NCI-H128 (cell line): ENCODE measurements around the gene NEB.
"Not testable (repeated sequence)": the region's sequence is repeated elsewhere in the genome, so short reads cannot be mapped to it uniquely, and the experiment has no call there.

ENCODE experiments used
- DNase-seq: peaks from one replicate; lab custom pipeline; 2025; ENCODE audit not compliant: unreplicated experiment; lab: John Stamatoyannopoulos, UW

Gene NEB

GRCh38 chr2:151655663-151656398, 78.4 kb downstream of the NEB start:
- no peak for DNase-seq

DNA sequence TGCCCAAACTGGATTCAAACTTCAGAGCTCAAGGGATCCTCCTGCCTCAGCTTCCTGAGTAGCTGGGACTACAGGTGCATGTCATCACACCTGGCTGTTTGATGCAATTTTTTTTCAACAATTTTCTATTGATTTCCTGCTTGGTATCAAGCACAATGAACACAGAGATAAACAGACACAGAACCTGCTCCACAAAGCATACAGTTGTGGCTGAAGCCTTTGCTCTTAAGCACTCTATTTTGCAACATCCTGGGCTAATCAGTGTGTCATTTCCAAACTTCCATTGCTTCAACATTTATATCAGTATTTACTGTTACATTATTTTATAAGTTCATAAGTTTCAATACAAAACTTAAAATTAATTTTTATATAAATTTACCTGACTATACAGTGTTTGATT, 79.4 kb downstream of the NEB start:
- DNase-seq, result no peak

DNA sequence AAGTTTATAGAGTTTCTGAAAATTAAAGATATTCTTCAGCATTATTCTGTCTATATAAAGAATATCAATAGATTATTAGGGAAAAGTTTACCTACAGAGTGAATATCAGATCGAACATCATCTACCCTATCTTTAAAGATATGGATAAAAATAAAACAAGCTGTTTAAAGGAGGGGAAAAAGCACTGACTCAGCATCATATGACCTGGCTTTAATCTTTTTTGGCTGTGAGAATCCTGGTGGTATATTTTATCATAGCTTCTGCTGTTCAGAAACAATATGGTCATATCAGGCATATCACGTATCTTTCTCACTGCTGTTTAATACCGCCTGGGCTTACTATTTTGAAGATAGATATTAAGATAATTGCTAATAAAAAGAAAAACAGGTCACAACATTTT, 80.2 kb downstream of the NEB start:
- no peak for DNase-seq

- no peak for DNase-seq
Observed at GRCh38 chr2:151651274-151651673, 83.0 kb downstream of the NEB start.

DNA sequence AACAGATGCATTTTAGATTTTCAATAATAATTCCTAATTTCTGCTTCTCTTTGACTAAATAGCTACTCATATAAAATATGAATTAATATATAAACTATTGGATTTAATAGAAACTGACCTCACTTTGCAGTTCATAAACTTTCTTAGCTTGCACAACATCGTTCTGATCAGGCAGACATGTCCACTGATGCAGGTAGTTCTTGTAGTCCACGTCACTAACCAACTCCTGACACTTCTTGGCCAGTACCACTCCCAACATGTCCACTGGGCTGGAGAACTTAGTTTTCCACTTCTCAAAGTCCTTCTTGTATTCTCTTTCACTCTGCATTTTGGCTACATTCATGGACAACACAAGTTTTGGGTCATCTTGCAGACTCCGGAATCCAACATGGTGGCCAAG, 83.8 kb downstream of the NEB start:
- no peak for DNase-seq

- no peak for DNase-seq
Observed at GRCh38 chr2:151649966-151650365, 84.3 kb downstream of the NEB start.

GRCh38 chr2:151649400-151649799, 84.9 kb downstream of the NEB start:
- DNase-seq, result no peak

DNA sequence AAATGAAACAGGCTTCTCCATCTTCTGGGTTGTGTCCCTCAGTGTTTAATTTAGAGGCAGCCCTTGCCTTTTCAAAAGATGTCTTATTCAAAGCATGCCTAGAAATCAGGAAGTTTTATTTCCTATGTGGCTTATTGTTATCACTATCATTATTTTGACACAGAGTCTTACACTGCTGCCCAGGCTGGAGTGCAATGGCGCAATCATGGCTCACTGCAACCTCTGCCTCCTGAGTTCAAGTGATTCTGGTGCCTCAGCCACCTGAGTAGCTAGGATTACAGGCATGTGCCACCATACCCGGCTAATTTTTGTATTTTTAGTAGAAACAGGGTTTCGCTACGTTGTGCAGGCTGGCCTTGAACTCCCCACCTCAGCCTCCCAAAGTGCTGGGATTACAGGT, 87.8 kb downstream of the NEB start:
- DNase-seq, result not testable (repeated sequence)

DNA sequence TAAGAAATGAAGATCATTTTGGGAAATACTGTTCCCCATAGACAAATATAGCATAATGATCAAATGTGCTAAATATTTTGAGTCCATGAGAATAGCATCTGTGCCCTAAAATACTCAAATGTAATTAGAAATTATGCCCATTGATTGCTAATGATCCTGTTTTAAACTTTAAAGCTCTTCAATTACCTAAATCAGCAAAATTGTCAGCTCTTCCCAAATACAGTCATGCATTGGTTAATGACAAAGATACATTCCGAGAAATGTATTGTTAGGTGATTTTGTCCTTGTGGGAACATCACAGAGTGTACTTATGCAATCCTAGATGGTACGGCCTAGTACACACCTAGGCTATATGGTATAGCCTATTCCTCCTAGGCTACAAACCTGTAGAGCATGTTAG, 89.7 kb downstream of the NEB start:
- DNase-seq, result no peak

DNA sequence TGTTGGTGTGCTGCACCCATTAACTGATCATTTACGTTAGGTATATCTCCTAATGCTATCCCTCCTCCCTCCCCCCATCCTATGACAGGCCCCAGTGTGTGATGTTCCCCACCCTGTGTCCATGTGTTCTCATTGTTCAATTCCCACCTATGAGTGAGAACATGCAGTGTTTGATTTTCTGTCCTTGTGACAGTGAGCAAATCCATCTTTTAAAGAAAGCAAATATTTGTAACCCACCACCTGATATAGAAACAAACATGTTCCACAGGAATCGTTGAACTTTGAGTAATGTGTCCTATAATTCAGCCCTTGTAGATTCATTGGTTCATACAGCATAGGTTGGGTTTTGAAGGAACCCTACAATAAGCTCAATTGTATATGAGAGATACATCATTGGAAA, 92.4 kb downstream of the NEB start:
- DNase-seq, result not testable (repeated sequence)

- DNase-seq, result no peak
Observed at GRCh38 chr2:151640087-151640486, 94.2 kb downstream of the NEB start.

DNA sequence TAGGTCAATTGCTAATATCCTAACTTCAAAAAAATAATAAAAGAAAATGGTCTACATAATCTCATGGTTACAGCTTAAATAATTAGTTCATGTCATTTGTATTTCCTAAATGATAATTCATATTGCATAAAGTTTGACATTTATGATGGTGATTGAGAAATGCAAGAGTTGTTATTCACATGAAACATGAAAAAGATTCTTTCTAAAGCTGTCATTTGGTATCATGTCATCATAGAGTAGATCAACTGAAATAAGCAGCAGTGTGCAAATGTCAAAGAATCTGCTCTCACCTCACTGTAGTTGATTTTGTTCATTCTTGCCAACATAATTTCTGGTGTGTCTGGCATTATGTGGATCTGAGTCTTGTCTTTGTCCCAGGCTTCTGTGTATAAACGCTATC, 95.3 kb downstream of the NEB start:
- DNase-seq, result no peak

DNA sequence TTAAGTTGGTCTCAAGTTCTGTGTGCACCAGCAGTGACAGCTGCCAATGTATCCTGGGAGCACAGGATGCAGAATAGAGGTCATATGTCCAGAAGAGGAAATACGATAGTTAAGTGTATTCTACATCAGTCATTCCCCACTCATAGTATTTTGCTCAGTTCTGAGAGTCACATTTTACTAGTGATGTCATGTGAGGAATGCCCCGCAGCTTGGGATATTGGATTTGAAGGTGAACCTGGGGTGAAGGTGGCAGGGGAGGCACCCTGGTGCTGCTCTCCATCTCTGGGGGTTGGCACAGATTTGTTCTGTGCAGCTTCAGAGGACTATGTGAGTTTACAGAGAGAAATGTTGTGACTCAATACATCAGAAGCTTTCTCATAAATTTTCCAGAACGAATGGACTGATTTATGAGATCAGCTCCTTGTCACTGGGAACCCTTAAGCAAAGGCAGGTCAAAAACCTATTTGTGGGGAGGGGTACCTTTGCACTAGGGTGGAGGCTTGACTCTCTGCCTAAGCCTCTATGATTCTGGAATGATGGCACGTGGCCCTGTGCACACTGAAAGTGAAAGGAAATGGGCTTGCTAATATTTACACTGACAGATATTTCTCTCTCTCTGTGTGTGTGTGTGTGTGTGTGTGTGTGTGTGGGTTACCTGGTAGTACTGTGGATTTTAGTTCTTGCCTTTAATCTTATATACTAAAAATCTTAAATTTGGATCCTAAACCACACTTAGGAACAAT, 95.9 kb downstream of the NEB start:
- no peak for DNase-seq

- no peak for DNase-seq
Observed at GRCh38 chr2:151637271-151637781, 97.0 kb downstream of the NEB start.

- no peak for DNase-seq
Observed at GRCh38 chr2:151634736-151635467, 99.4 kb downstream of the NEB start.

DNA sequence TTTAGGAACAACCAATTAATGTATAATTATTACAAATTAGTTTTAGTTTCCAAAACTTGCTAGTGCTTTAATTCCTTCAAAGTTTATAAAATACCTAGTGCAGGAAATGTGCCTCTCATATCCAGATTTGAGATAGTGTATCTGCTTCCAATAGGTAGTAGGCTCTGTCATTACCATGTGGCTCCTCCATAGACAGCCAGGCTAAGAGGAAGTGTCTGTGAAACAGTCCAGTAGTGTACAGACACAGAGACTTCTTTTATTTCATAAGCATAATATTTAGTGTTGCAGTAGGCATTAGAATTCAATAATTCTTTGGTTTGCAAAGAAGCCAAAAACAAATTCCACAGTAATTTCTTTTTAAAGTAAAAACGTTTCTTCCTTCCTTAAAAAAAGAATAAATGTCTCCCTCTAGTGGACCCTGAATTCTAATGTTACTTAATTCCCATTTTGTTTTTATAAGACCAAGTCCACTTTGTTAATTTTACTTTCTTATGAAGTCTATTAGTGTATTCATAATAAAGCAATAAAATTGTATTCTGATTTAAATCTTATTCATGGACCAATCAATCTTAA, 101.2 kb downstream of the NEB start:
- no peak for DNase-seq

DNA sequence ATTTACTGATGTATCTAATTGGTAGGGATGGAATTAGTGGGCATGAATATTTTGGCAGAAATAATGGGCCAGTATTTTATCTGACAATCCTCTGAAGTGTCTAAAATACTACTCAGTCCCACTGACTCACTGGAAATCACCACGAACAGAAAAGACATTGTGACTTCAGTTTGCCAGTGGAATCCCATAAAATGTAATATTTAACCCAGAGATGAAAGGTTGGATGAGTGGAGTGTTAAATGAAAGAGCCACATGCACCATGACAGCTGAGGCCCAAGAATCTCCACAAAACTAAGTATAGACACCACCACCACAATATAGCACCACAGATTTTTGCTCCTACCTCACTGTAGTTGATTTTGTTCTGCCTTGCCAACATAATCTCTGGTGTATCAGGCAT, 103.9 kb downstream of the NEB start:
- DNase-seq, result no peak

GRCh38 chr2:151627353-151627752, 106.9 kb downstream of the NEB start:
- no peak for DNase-seq

DNA sequence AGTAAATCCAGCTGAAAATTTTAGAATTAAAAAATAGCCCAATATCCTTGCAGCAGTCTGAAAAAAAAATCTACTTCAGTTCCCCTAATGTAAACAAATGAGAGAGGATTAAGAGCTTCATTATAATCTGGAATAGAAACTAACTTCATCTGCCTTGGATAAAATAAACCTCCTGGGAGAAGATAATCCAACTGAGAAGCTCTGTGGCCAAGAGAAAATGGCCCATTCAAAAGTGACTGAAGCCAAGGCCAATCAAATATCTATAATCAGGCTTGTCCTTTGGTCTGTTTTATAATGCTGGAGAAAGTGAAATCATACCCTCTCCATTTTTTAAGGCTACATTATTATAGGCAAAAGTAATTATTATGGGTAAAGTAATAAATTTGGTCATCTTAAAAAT, 110.0 kb downstream of the NEB start:
- DNase-seq, result no peak

- no peak for DNase-seq
Observed at GRCh38 chr2:151623631-151624030, 110.6 kb downstream of the NEB start.

GRCh38 chr2:151620761-151621160, 113.5 kb downstream of the NEB start:
- no peak for DNase-seq
